Activated gamma-delta T cell treated with anti-CD3 and anti-CD28 coated beads, Interleukin-2, amount 50 U/mL, for 16 hours (primary cell): ENCODE results near the gene MTTP.

Experiments
- DNase-seq: peaks from one replicate; pipeline ENCODE4 v3.0.0-alpha.2; 2020; ENCODE audit warnings: low read depth

MTTP gene

GRCh38 chr4:99593781-99594641 is 19.4 kb downstream of the MTTP start:
- DNase-seq: no peak

- no peak for DNase-seq
Observed at GRCh38 chr4:99594818-99595217, 20.2 kb downstream of the MTTP start.

- no peak for DNase-seq
Observed at GRCh38 chr4:99606716-99607115, 32.1 kb downstream of the MTTP start.

- no peak for DNase-seq
Observed at GRCh38 chr4:99608417-99608816, 33.8 kb downstream of the MTTP start.

GRCh38 chr4:99610605-99611175 is 36.1 kb downstream of the MTTP start:
- no peak for DNase-seq

GRCh38 chr4:99612281-99612680 is 37.7 kb downstream of the MTTP start:
- no peak for DNase-seq

- no peak for DNase-seq
Observed at GRCh38 chr4:99612704-99613103, 38.1 kb downstream of the MTTP start.

- DNase-seq: no peak
Observed at GRCh38 chr4:99614491-99614890, 39.9 kb downstream of the MTTP start.

GRCh38 chr4:99615170-99615820 is 40.7 kb downstream of the MTTP start:
- DNase-seq: no peak

- no peak for DNase-seq
Observed at GRCh38 chr4:99617374-99617773, 42.8 kb downstream of the MTTP start.

GRCh38 chr4:99622341-99622740 is 47.7 kb downstream of the MTTP start:
- DNase-seq: no peak

- DNase-seq: no peak
Observed at GRCh38 chr4:99624141-99624719, 49.6 kb downstream of the MTTP start.

- DNase-seq: no peak
Observed at GRCh38 chr4:99625369-99625768, 50.7 kb downstream of the MTTP start.

GRCh38 chr4:99628040-99628439 is 53.4 kb downstream of the MTTP start:
- no peak for DNase-seq

GRCh38 chr4:99629962-99630554 is 55.4 kb downstream of the MTTP start:
- no peak for DNase-seq

GRCh38 chr4:99630857-99631360 is 56.3 kb downstream of the MTTP start:
- no peak for DNase-seq

- no peak for DNase-seq
Observed at GRCh38 chr4:99633772-99634171, 59.1 kb downstream of the MTTP start.

- no peak for DNase-seq
Observed at GRCh38 chr4:99634742-99635360, 60.2 kb downstream of the MTTP start.

GRCh38 chr4:99635601-99636000 is 61.0 kb downstream of the MTTP start:
- no peak for DNase-seq

- DNase-seq: no peak
Observed at GRCh38 chr4:99636422-99636821, 61.8 kb downstream of the MTTP start.

GRCh38 chr4:99637174-99637573 is 62.5 kb downstream of the MTTP start:
- DNase-seq: no peak

GRCh38 chr4:99640676-99641075 is 66.1 kb downstream of the MTTP start:
- DNase-seq: no peak
